Epithelial cell of esophagus (primary cell): ENCODE measurements around the gene REG4.
"Not testable (repeated sequence)": the region's sequence is repeated elsewhere in the genome, so short reads cannot be mapped to it uniquely, and the experiment has no call there.

Experiments used
- DNase-seq: peaks from one replicate; pipeline ENCODE4 v3.0.0; 2010; ENCODE audit warnings: low read depth
- H3K4me3 ChIP-seq: 2 replicates; pipeline ENCODE4 v1.5.1; 2011; ENCODE audit warnings: mild to moderate bottlenecking, low read length, control low read depth
- CTCF ChIP-seq: IDR thresholded peaks from 2 replicates; pipeline ENCODE4 v1.5.1; 2011; ENCODE audit warnings: low read depth, mild to moderate bottlenecking, low read length, control low read depth, inconsistent platforms; ENCODE audit not compliant: insufficient read depth; ENCODE audit errors: missing control alignments

The REG4 gene

GRCh38 chr1:119790451-119791198, 20.6 kb downstream of the REG4 start:
- no peak for DNase-seq
- TF ChIP-seq CTCF: no peak

DNA sequence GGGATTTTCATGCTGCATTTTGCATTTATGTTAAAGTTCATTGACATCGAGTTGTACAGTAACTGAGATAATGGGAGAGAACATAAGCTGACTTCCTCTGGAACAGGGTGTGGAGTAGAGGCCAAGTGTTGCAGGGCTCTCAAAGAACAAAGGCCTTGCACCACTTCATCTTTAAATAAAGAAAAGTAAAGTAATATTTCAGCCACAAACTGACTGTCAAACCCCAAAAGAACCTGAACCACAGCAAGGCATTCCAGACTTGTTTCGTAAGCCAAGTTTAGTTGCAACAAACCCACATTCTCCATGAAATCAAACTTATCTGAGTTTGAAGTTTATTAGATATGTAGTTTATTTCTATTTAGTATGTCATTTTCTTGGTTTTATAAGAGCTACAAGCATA, 23.5 kb downstream of the REG4 start:
- TF ChIP-seq CTCF: no peak
- DNase-seq: no peak

More at GRCh38 chr1:119790451-119791198, 20.6 kb downstream of the REG4 start:
- H3K4me3 ChIP-seq: no peak overlapping the region

DNA sequence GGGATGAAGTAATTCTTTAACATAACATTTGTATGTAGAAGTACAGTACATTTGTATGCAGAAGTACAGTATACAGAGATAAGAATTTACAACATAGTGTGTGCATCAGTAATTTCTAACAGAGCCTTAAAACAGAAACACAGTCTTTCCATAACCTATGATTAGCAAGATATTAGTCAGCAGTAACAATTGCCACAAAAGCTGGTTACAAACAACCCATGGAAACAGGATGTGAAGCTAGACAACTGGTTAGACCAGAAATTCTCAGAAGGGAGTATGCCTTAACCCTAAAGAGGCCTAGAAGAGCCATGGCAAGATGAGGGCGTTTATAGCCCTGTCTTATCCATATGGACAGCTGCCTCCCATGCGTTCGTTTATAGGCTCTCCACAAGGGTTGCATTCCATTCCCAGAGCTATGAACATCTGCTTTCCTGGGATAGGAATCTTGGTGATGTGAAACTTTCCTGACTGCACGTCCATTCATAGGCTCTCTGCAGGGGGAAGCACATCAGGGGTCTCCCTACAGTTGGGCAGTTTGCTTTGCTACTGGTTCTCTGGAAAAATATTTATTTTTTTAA, 24.7 kb downstream of the REG4 start:
- DNase-seq: peak; percentile 83
- not testable (repeated sequence) for H3K4me3 ChIP-seq

More for the DNA sequence above, 23.5 kb downstream of the REG4 start:
- no peak overlapping the region for H3K4me3 ChIP-seq

DNA sequence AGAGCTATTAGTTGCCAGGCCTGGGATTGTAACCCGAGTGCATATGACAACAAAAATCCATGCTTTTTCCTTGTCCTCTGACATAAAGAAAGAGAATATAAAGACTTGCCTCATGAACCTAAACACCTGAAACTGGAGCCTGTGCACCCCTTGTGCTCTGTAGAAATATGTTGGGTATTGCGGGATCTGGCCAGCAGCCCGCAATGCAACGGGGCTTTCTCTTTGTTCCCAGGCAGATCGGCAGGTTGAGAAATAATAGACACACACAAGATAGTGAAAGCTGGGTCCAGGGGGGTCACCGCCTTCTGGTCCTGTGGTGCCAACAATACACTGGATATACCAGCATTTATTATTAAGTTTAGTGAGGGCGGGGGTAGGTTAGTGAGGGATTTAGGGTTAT, 25.2 kb downstream of the REG4 start:
- not testable (repeated sequence) for DNase-seq, H3K4me3 ChIP-seq

- TF ChIP-seq CTCF: no peak
- DNase-seq: peak; percentile 81
- no peak overlapping the region for H3K4me3 ChIP-seq
Measured at GRCh38 chr1:119784191-119784781, 27.0 kb downstream of the REG4 start.

GRCh38 chr1:119783354-119784185, 27.7 kb downstream of the REG4 start:
- no peak for TF ChIP-seq CTCF
- H3K4me3 ChIP-seq: no peak overlapping the region
- peak; percentile 26 for DNase-seq

DNA sequence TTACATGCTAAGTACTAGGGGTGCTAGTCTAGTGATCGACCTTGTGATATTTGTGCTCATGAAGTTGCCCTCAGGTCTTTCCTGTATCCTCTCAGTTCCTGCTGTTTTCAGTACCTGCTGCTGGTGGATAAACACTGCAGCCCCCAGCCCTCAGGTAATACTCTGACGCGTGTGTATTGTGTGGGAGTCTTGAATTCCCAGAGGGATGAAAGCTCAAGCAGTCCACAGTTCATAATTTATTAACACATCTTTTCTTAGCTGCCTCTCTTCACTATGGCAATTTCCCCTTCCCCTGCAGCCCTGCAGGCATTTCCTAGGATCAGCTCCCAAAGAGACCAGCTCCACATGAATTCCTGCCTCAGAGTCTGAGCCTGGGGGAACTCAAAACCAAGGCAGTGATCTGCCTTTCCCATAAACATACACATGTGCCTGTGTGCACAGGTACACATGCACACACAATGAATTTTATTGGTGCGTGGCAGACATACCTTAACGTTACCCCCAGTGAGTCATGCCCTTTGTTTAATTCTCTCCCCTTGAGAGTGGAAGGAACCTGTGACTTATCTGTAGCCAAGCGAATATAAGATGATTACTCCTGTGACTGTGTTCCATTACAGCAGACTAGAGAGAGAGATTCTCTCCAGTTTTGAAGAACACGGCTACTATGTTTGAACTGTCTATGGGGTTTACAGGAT, 28.5 kb downstream of the REG4 start:
- no peak overlapping the region for H3K4me3 ChIP-seq
- TF ChIP-seq CTCF: no peak
- peak; percentile 77 for DNase-seq
